ENCODE data around the gene DNAAF3. TPM values are rescaled to one million over a fixed set of nuclear protein-coding genes. Genes with fewer than 3 reads are reported as not detected.

The DNAAF3 gene
- total and polyA plus RNA-seq, 4 donors, result 10.9 to 52.3 (median 13.7) TPM

- no peaks in the 10 kb centered on the region for H3K27me3 ChIP-seq (ENCODE audit: control insufficient read depth in 3 of 3, insufficient read depth in 3 of 3, low read length in 2 of 3)
- peaks cover 0 to 17% (median 2%) of the 10 kb centered on the region in 4 donors for H3K36me3 ChIP-seq (ENCODE audit: control insufficient read depth in 4 of 4, insufficient read depth in 4 of 4, low read length in 4 of 4)
- H3K4me3 ChIP-seq, result no peak overlapping the region
- TF ChIP-seq CTCF (IDR thresholded peaks at IDR 0.05; ENCODE audit: control extremely low read depth, extremely low read depth), result no peak
- peak overlapping the region; percentile 54 to 93 for H3K27ac ChIP-seq (ENCODE audit: low read depth in 1 of 2, low read length in 1 of 2)
- 94% methylated on average over 9 of the region's 9 CpGs for WGBS, 2 donors
- no peaks in the 10 kb centered on the region for H3K9me3 ChIP-seq (ENCODE audit: control insufficient read depth in 4 of 4, insufficient read depth in 3 of 4, low read length in 3 of 4)
- H3K4me1 ChIP-seq (ENCODE audit: control insufficient read depth in 5 of 5, insufficient read depth in 5 of 5, low read length in 5 of 5), result peaks cover 10 to 30% (median 24%) of the 10 kb centered on the region in 5 donors
- DNase-seq (no peak), ATAC-seq (ENCODE audit: insufficient read depth, low FRiP score) (no peak)
- H3K9ac ChIP-seq (ENCODE audit: insufficient read depth in 1 of 2, low read length in 2 of 2), result peak overlapping the region in 1 of 2 donors; percentile 16
Observed at GRCh38 chr19:55114566-55115145, 51.8 kb downstream of the DNAAF3 start.

GRCh38 chr19:55113570-55114039 is 52.8 kb downstream of the DNAAF3 start:
- Histone ChIP-seq H3K4me3 (no peak overlapping the region), H3K36me3 (ENCODE audit: control insufficient read depth in 4 of 4, insufficient read depth in 4 of 4, low read length in 4 of 4) (peaks cover 0 to 22% (median 5%) of the 10 kb centered on the region in 4 donors), H3K4me1 (ENCODE audit: control insufficient read depth in 5 of 5, insufficient read depth in 5 of 5, low read length in 5 of 5) (peaks cover 10 to 30% (median 24%) of the 10 kb centered on the region in 5 donors), H3K27ac (ENCODE audit: low read depth in 1 of 2, low read length in 1 of 2) (peak overlapping the region; percentile 78 to 93), H3K9ac (ENCODE audit: insufficient read depth in 1 of 2, low read length in 2 of 2) (peak overlapping the region; percentile 47 to 68), H3K9me3 (ENCODE audit: control insufficient read depth in 4 of 4, insufficient read depth in 3 of 4, low read length in 3 of 4) (no peaks in the 10 kb centered on the region), H3K27me3 (ENCODE audit: control insufficient read depth in 3 of 3, insufficient read depth in 3 of 3, low read length in 2 of 3) (no peaks in the 10 kb centered on the region)
- WGBS, 2 donors, result 43 to 63% methylated on average over 11 to 12 of the region's 12 CpGs
- ATAC-seq (ENCODE audit: insufficient read depth, low FRiP score) (no peak), DNase-seq (peak; percentile 84 to 88 (median 86))
- TF ChIP-seq CTCF (IDR thresholded peaks at IDR 0.05; ENCODE audit: control extremely low read depth, extremely low read depth), result no peak

GRCh38 chr19:55112777-55113569 is 53.4 kb downstream of the DNAAF3 start:
- WGBS, 2 donors, result 72 to 78% methylated on average over 23 of the region's 23 CpGs
- H3K9ac ChIP-seq (ENCODE audit: insufficient read depth in 1 of 2, low read length in 2 of 2), result peak overlapping the region; percentile 47 to 68

More at GRCh38 chr19:55112777-55113569, 53.4 kb downstream of the DNAAF3 start:
- Histone ChIP-seq H3K27me3 (ENCODE audit: control insufficient read depth in 3 of 3, insufficient read depth in 3 of 3, low read length in 2 of 3) (no peaks in the 10 kb centered on the region), H3K4me1 (ENCODE audit: control insufficient read depth in 5 of 5, insufficient read depth in 5 of 5, low read length in 5 of 5) (peaks cover 10 to 25% (median 19%) of the 10 kb centered on the region in 5 donors), H3K4me3 (no peak overlapping the region), H3K9me3 (ENCODE audit: control insufficient read depth in 4 of 4, insufficient read depth in 3 of 4, low read length in 3 of 4) (no peaks in the 10 kb centered on the region), H3K36me3 (ENCODE audit: control insufficient read depth in 4 of 4, insufficient read depth in 4 of 4, low read length in 4 of 4) (peaks cover 0 to 22% (median 5%) of the 10 kb centered on the region in 4 donors), H3K27ac (ENCODE audit: low read depth in 1 of 2, low read length in 1 of 2) (peak overlapping the region; percentile 78 to 93)
- no peak for TF ChIP-seq CTCF (IDR thresholded peaks at IDR 0.05; ENCODE audit: control extremely low read depth, extremely low read depth)
- no peak for DNase-seq
- no peak for ATAC-seq (ENCODE audit: insufficient read depth, low FRiP score)
